HG03108 (cell line): ENCODE measurements around the gene CASS4.
"Not testable (repeated sequence)": the region's sequence is repeated elsewhere in the genome, so short reads cannot be mapped to it uniquely, and the experiment has no call there.

ENCODE experiments used
- ATAC-seq: cut with Tn5 transposase; IDR thresholded peaks from one replicate; pipeline ENCODE4 v1.9.1; 2021; ENCODE audit warnings: moderate library complexity; ENCODE audit not compliant: unreplicated experiment

Gene CASS4

DNA sequence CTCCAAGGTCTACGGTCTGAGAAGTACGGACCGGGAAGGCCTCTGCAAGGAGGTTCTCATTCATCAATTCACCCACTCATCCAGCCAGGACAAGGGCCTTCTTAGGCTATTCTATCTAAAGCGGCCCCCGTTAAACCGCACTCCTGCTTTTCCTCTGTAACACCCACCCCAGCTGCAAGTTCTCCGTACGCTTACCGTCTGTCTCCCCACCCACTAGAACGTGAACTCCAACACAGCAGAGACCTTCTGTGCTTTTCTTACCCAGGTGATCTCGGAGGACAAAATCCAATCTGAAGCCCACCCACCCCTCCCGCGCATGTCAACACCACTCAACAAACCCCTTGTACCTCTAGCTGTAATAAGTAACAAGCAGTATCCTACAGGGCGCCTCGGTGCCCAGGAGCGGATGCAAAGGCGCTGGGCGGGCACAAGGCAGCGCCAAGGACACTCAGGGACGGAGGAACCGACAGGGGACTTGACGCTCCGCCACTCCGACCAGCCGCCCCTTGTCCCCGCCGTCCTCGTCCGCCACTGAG, 20.4 kb upstream of the CASS4 start:
- ATAC-seq, result peak; percentile 18

DNA sequence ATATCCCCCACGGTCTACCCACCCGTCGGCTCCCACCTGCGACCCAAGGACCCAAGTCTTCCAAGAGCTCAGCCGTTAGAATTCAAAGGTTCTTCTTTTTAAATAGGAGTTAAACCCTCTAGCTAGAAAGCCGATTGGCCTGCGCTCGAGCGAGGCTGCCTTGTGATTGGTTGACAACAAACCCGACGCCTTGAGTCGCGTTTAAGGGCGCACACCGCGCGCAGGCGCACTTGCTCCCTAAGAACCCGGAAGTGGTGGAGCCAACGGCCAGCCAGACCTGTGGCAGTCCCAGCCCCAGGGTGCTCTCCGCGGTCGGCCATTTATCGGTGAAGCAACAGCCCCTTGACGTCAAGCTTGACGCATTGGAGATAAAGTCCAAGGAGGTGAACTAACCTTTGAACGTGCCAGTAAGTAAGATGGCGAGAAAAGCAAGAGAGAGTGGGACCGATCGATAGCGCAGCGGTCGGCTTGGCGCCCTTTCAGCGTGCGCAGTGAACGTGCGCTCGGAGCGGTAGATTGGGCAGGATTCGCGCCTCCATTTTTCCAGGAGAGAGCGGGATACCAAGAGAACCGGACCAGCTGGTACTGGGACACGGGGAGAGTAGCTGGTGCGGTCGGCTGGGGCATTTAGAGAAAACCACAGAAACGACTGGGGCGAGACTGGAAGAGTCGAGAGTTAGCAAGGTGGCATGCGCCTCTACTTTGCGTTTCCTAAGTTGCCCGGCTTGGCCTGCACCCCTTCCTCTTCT, 19.8 kb upstream of the CASS4 start, which contains the start of the genes AURKA and CSTF1:
Gene AURKA, minus strand, starts transcription at position 84 of the 749 bp plus-strand sequence. CDS start 4,018 bp downstream, outside the sequence.
Gene CSTF1, plus strand, starts transcription at position 514 of the 749 bp plus-strand sequence. CDS start 2,908 bp downstream, outside the sequence.
- ATAC-seq, result peak; percentile 90

DNA sequence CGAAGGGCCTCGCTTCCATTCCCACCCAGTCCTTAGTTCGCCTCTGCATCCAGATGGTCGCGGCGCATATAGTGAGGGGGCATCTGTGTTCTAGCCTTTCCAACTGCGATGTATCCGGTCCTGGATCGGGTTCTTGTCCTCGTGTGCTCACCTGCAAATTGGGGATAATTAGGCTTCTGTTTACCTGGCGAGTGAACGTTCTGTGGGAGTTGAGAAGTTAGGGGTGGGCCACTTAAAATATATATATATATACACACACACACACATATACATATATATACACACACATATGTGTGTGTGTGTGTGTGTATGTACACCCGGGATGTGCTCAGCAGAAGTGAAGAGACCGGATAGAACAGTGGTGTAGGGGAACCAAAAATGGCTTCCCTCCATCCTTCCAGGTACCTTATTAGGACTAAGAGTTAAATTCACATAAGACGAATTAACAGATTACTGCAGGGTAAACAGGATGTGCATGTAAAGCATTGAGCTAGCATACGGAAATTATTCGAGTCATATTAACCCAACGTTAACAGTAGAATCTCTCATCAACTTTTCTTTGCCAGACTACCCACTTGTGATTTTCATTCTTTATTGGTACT, 19.1 kb upstream of the CASS4 start:
- no peak for ATAC-seq

DNA sequence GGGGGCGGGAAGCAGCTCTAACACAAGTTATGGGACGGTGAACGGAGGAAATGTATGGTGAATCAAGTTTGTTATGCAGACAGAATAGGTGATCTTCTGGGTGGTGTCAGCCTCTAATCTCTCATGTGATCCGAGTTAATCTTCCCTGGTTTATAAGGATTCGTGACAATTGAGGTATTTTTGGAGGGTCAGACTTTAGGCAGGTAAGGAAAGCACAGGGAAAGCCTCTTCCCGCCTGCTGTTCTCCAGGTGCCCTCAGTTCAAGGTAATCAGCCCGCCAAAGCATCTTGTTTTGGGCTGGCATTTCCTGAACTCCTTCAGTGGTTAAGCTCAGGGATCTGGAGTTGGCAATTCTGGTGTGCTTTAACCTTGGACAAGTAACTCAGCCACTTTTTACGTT, 18.4 kb upstream of the CASS4 start:
- ATAC-seq, result no peak

DNA sequence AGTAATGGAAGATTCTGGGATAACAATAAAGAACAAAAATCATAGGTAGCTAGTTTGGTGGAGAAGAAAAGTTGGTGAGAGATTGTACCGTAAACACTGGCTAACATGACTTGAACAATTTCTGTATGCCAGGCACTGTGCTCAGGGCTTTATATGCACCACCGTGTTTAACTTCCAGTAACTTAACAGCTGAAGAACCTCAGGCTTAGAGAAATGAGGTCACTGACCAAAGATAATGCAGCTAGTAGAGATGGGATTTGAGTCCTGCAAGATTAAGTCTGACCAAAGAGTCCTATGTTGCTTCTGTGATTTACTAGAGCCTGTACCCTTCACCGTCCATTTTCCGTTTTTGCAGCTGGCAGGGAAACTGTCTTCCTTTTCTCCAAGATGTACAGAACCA, 16.9 kb upstream of the CASS4 start:
- ATAC-seq, result no peak

DNA sequence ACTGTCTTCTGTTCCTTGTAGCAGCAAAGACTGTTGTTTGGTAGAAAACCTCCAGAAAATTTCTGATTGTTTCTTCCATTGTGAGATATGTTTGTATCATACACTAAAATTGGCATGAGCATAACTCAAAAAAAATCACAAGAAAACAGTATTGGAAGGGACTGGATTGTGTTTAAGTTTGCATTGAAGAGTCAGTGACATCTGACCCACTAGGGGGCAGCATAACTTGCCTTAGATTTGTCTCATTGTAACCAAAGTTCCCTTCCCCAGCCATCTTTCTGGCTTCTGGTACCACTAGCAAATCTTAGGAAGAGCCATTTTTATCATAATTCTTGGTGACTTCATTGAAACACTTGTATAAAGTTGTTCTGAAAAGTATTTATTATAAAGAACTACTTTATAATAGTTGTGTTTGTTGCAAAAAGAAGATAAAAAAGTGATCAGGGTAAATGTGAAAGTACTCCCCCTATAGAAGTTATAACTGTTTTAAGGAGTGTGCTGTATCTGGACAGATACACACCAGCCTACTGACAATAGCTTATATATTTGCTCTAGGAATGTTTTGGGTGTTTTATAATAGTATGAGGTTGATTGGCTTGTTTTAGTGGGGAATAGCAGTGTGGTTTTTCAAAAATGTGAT, 11.9 kb upstream of the CASS4 start:
- no peak for ATAC-seq

DNA sequence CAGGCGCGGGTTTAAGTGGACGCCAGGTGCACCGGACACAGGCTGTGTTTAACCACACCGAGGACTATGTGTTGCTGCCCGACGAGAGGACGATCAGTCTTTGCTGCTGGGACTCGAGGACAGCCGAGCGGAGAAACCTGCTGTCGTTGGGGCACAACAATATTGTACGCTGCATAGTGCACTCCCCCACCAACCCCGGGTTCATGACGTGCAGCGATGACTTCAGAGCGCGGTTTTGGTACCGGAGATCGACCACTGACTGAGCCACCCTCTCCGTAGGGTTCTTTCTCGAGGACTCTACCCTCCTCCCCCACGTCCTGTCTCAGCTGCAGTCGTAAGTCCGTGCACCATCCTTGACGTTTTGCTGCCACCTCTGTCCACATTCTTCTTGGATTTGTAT, 8.6 kb upstream of the CASS4 start:
- ATAC-seq, result no peak

DNA sequence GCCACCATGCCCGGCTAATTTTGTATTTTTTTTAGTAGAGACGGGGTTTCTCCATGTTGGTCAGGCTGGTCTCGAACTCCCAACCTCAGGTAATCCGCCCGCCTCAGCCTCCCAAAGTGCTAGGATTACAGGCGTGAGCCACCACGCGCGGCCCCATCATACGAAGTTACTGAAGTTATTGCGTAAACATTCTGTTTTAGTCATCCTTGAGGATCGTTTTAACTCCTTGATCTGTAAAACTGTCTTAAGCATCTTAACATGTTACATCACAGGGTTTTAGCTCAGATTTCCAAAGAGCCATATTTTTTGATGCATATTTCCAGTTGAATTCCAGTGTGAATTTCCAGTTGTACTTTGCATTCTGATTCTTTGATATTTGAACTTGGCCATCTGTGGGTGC, 6.7 kb upstream of the CASS4 start:
- ATAC-seq, result not testable (repeated sequence)

DNA sequence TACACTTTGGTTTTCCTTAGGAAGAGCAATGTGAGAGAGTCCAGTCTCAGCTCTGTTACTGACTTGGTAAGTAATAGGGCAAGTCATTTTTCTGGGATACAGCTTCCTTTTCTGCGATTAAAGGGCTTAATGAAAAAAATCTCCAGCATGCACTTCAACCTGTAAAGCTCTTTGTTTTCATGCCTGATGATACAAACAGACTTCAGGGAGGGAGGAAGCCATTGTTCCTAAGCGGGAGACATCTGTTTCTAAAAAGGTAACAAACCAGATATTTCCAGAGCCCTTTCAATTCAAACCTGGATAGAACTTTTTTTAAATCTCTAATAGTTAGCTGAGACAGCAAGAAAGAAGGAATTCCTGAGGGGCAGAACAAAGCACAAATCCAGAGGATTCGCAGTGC, 5.2 kb upstream of the CASS4 start:
- ATAC-seq, result no peak

DNA sequence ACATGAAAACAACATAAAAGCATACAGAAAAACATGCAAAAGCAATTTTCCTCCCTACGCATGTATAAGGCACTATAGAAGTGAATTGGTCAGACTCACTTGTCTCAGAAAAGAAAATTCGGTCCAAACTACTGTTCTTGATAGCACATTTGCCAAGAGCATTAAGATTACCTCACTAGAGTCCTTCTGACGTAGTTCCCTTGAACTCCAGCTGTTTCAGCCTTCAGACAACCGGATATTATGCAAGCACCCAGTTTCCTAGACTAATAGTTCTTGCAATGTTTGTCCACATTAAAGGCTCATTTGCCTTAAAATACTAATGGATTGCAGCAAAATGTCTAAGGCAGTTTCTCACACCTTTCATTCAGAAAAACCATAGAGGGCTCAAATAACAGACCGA, 2.5 kb upstream of the CASS4 start:
- ATAC-seq, result no peak

DNA sequence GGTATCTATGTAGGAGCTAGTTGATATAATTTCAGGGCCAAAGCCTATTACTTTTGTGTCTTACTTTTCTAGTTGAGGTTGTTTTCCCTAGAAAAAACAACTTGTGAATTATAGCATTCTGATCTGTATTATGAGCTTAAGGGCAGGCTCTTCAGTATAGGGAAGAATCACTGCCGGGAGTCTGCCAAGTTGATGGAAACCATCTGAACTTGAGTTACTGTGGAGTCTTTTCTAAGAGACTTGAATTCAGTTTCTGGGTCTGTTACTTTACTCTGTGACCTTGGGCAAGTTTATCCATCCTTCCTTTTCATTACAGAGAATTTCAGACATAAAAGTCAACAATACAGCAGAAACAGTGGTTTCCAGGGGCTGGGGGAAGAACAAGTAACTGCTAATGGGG, 2.1 kb upstream of the CASS4 start:
- no peak for ATAC-seq

DNA sequence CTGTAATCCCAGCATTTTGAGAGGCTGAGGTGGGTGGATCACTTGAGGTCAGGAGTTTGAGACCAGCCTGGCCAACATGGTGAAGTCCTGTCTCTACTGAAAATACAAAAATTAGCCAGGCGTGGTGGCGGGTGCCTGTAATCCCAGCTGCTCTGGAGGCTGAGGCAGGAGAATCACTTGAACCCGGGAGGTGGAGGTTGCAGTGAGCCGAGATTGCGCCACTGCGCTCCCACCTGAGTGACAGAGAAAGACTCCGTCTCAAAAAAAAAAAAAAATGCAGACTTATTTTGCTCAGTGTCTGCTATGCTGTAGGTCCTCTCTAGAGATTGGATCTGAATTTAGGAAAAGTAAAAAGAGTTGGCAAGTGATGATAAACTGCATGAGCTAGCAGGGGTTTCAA, 773 bp upstream of the CASS4 start:
- ATAC-seq, result not testable (repeated sequence)

DNA sequence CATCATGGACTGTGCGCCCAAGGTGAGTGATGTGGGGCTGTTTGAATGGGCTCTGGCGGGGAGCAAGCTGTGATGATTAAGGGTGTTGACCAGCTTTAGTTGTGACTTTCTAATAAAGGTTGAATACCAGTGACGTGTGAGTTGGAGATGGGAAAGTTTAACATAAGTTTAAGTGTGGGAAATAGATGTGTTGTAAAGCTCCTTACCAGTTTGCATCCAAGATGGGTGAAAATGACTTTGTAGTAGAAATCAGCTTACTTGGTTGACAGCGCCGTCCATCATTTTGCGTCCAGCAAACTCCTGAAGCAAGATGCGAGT, 372 bp downstream of the CASS4 start:
- ATAC-seq, result no peak

DNA sequence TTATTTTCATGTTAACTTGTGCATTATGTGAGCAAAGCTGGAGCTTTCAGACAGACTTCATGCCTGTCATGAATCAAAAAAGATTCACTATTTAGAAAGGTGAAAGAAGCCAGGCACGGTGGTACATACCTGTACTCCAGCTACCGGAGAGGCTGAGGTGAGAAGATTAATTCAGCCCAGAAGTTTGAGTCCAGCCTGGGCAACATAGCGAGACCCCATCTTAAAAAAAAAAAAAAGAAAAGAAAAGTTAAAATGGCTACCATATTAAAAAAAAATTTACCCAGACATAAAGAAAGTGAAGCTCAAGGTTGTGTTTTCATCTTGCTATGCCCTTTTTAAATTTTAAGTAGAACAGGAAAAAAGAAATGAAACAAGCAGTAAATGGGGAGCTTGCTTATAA, 889 bp downstream of the CASS4 start:
- no peak for ATAC-seq

DNA sequence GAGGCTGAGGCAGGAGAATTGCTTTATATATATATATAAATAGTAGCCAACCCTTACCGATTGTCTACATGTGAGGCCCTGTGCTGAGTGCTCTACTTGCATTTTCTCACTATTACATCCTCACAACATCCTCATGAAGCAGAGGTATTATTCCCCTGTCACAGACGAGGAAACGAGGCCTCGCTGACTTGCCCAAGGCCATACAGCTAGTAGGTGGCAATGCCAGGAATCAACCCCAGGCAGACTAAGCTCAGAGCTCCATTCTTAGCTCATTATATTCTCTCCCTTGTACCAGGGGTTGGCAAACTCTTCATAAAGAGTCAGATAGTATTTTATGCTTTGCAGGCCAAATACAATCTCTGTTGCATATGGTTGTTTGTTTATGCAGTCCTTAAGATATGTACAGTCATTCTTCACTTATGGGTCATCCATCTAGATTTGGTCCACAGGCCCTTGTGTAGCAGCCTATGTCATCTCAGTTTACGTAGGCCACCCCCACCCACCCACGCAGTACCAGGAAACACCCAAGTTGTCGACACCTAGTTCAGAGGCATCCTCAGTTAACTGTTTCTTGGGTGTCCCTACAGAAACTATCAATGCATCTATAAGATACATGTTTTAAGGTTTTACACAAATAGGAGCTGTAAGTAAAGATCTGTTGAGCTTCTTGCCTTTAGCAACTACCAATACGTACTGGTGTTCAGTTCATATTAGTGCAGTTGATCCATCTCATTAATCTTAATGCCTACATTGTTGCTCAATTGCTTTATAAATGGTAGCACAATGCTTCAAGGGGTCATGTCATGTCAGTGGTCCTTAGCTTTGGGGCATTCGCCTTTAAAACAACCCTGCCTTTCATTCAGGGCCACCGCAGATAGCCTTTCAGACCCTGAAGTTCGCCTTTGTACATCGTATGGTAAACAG, 3.0 kb downstream of the CASS4 start:
- ATAC-seq, result no peak

DNA sequence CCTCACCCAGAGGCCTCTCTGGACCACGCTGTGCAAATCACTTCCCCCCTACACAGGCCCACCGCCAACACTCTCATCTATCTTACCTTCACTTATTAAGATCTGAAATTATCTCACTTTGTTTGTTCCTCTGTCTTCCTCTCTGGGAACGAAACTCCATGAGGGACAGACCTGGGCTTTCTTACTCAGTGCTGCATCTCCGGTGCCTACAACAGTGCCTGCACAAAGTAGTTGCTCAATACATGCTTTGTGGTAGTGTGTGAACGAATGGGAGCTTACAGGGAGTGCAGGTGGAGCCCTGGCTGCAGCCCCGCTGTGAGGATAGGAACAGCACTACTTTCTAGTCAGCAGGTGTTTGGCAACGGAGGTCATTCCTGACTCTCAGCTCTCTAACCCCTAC, 5.3 kb downstream of the CASS4 start:
- no peak for ATAC-seq

DNA sequence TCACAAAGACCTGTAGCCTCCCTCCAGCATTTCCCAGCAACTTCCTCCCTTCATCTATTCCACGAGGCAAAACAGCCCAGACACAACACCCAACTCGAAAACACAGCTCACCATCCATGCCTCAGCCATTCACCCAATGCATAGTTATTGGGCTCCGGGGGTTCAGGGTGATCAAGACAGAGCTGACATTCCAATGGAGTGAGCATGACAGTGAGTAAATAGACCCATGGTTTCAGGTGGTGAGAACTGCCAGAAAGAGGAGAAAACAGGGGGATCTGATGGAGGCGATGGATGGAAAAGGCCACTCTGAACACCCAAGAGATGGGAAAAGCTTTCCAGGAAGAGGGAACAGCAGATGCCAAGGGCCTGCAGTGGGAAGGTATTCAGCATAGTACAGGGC, 5.9 kb downstream of the CASS4 start:
- ATAC-seq, result no peak

DNA sequence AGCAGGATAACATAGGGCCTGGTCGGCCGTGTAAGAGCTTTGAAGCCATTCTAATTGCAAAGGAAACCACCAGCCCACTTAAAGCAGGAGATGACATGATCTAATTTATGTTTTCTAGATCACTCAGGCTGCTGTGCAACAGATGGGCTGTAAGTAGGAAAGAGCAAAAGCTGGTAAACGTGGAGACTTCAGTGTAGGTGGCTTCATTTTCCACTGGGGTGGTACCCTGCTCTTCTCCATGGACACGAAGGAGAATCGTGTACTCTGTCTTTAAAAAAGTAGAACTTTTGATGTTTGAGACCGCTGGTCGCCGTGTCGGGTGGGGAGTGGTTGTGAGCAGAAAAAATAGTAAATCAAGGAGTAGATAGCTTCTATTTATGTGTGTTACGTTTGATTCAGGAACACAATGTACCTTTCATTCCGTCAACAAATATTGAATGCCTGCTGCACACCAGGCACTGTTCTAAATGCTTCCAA, 6.4 kb downstream of the CASS4 start:
- no peak for ATAC-seq

DNA sequence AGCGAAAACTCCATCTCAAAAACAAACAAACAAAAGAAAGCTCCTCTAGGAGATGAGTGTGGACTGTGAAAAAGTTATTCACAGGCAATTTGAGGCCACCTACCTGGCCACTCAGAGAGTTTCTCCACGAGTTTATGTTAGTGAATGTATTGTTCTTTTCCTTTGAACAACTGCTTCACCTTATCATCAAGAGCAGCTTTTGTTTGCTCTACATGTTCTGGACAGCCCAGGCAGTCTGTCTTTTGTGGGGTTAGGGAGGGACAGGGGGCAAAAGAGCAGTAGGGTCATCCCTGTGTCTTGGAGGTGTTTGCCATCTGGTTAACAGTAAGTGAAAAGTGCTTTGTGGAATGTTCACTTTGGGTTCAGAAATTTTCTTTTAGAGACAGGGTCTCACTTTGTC, 8.0 kb downstream of the CASS4 start:
- ATAC-seq, result no peak

DNA sequence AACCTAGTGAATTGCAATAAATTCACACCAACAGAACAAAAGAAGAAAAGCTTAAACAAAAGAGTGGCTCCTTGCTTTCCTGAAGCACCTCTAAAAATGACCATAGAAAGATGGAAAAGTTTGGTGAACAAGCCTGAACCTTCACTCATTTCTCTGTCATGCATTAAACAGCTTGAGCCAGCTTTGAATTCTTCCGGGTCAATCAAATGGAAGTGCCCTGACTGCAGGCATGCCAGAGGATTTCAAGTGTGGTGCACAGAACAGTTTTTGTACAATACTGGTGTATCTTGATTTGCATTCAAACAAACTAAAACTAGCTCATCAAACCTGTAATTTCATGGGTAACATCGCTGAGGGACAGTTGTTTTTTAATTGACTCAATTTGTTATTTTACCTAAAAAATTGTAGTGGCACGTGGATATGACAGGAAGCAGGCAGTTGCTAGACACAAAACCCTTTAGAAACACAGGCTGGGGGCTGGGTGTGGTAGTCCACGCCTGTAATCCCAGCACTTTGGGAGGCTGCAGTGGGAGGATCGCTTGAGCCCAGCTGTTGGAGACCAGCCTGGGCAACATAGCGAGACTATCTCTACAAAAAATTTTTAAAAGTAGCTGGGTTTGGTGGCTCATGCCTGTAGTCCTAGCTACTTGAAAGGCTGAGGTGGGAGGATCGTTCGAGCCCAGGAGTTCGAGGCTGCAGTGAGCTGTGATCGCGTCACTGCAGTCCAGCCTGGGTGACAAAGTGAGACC, 9.1 kb downstream of the CASS4 start:
- ATAC-seq, result no peak
